Keratinocyte (primary cell): ENCODE results near the gene GLI2. TPM values are rescaled to one million over a fixed set of nuclear protein-coding genes. Genes with fewer than 3 reads are reported as not detected.

Experiments
- DNase-seq: peaks from one replicate; pipeline ENCODE4 v3.0.0-alpha.2; 2011; ENCODE audit warnings: low read depth, missing footprints, low spot score
- FAIRE-seq: peaks from 2 replicates; lab custom pipeline; 2011; peaks lifted over from hg19 to GRCh38; lab: Jason Lieb, UNC
- H2AFZ ChIP-seq: 2 replicates; pipeline ENCODE4 v1.6.0; 2012; ENCODE audit warnings: low read length, control low read depth, inconsistent platforms; ENCODE audit not compliant: control insufficient read depth
- H3K27ac ChIP-seq: 2 replicates; pipeline ENCODE4 v1.5.1; 2011; ENCODE audit warnings: low read length; ENCODE audit not compliant: control insufficient read depth, insufficient read depth
- H3K27me3 ChIP-seq: 3 replicates; pipeline ENCODE4 v1.6.0; 2011; ENCODE audit warnings: low read length; ENCODE audit not compliant: control insufficient read depth, insufficient read depth; ENCODE audit errors: extremely low read depth
- H3K36me3 ChIP-seq, 2 experiments: 2 replicates in 1 of 2; 3 replicates in 1 of 2; pipeline ENCODE4 v1.5.1; 2011; ENCODE audit warnings: low read length in 2 of 2, mild to moderate bottlenecking in 1 of 2; ENCODE audit not compliant: control insufficient read depth in 2 of 2, insufficient read depth in 2 of 2; ENCODE audit errors: extremely low read depth in 1 of 2
- H3K4me1 ChIP-seq: 3 replicates; pipeline ENCODE4 v1.5.1; 2011; ENCODE audit warnings: low read length; ENCODE audit not compliant: control insufficient read depth, insufficient read depth; ENCODE audit errors: extremely low read depth
- H3K4me2 ChIP-seq: 3 replicates; pipeline ENCODE4 v1.6.0; 2011; ENCODE audit warnings: low read depth, low read length; ENCODE audit not compliant: control insufficient read depth, insufficient read depth; ENCODE audit errors: extremely low read depth
- H3K4me3 ChIP-seq, 3 experiments: fragments of 200-600 bp in 1 of 3; sonication (generic) in 1 of 3; 2 replicates in 2 of 3; 3 replicates in 1 of 3; pipeline ENCODE4 v1.5.1; 2011 to 2016; ENCODE audit warnings: low read length in 3 of 3, mild to moderate bottlenecking in 3 of 3, control low read depth in 2 of 3, inconsistent platforms in 1 of 3, low read depth in 1 of 3, mixed read lengths in 1 of 3, mixed run types in 1 of 3, moderate library complexity in 1 of 3; ENCODE audit not compliant: control insufficient read depth in 2 of 3, insufficient read depth in 2 of 3; ENCODE audit errors: extremely low read depth in 1 of 3
- H3K79me2 ChIP-seq: 2 replicates; pipeline ENCODE4 v1.6.0; 2012; ENCODE audit warnings: low read length; ENCODE audit not compliant: control insufficient read depth, insufficient read depth
- H3K9ac ChIP-seq: 3 replicates; pipeline ENCODE4 v1.6.0; 2011; ENCODE audit warnings: low read length; ENCODE audit not compliant: control insufficient read depth, insufficient read depth; ENCODE audit errors: extremely low read depth
- H3K9me1 ChIP-seq: 3 replicates; pipeline ENCODE4 v1.6.0; 2011; ENCODE audit warnings: low read length; ENCODE audit not compliant: control insufficient read depth, insufficient read depth; ENCODE audit errors: extremely low read depth
- H3K9me3 ChIP-seq: 2 replicates; pipeline ENCODE4 v1.5.1; 2012; ENCODE audit warnings: low read depth, low read length; ENCODE audit not compliant: control insufficient read depth
- H4K20me1 ChIP-seq: 3 replicates; pipeline ENCODE4 v1.6.0; 2011; ENCODE audit warnings: low read length; ENCODE audit not compliant: control insufficient read depth, insufficient read depth; ENCODE audit errors: extremely low read depth
- EZH2 ChIP-seq: IDR thresholded peaks from one replicate; pipeline ENCODE4 v1.6.1; 2012; ENCODE audit warnings: inconsistent platforms, mild to moderate bottlenecking, low read length, moderate library complexity
- dilution Hi-C: fragments of 300-500 bp; cut with MboI; formaldehyde crosslinking; loops from one replicate; pipeline ENCODE4 v1.7.0; 2020; ENCODE audit warnings: low sequenced_read_pairs; ENCODE audit not compliant: extremely low pct_ligation_motif_present
- polyA plus RNA-seq, 5 experiments: library from polyadenylated mRNA; depleted of rRNA in 3 of 5; stranded (reverse) in 3 of 5; stranded (forward) in 1 of 5; unstranded in 1 of 5; fragments of >200 nt; gene quantifications; 1 replicate in 1 of 5; 2 replicates in 3 of 5; 3 replicates in 1 of 5; pipeline versions ENCODE4 v1.2.1 to v1.2.3, GENCODE V29; 2011 to 2012; ENCODE audit warnings: missing spikeins in 2 of 5, low read depth in 1 of 5, low replicate concordance in 1 of 5
- TF ChIP-seq, protein P1 (sequence below), 3 experiments: IDR thresholded peaks in 1 of 3; conservative IDR thresholded peaks in 1 of 3; optimal IDR thresholded peaks in 1 of 3; 2 replicates in 2 of 3; 3 replicates in 1 of 3; pipeline versions ENCODE3 to v1.5.1; 2011; ENCODE audit warnings: low read length in 3 of 3, mild to moderate bottlenecking in 3 of 3, moderate library complexity in 2 of 3, control low read depth in 1 of 3, inconsistent platforms in 1 of 3; ENCODE audit not compliant: insufficient read depth in 2 of 3; ENCODE audit errors: extremely low read depth in 1 of 3

The GLI2 gene
- polyA plus RNA-seq, 1 donor (not counting 4 experiments of a cell fraction or from before 2014, with no cell fraction given): 0.04 TPM

DNA sequence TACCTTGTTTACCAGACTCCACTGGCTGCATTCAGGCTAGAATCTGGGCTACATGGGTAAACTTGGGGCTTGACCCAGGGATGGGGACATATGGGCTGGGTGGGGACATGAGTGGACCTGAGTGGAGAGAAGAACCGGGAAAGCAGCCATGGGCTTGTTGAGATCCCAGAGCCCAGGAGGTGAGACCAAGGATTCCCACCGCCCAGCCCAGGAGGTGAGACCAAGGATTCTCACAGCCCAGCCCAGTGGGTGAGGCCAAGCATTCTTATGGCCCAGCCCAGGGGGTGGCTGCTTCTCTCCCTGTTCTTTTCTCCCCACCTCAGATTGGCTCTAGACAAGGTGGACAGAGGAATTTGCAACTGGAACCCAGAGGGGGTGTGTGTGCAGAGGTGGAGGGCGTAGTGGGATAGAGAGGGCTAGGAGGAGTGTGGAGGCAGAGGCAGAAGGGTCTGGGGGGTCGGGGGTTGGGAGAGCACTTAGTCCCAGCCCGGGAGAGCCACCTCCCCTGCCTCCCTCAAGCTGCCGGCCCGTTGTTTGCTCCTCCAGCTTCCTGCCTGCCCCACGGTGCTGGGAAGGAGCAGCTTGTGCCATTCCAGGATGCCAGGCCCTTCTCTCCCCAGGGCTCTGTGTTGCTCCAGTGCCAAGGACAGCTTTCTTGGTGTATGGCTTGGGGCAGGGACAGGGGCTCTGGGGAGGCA lies 25.6 kb downstream of the GLI2 start:
- FAIRE-seq: no peak
- Histone ChIP-seq H3K27me3 (peaks cover 7% of the 10 kb centered on the region), H3K4me2 (no peak overlapping the region), H3K79me2 (no peaks in the 10 kb centered on the region), H3K4me1 (no peaks in the 10 kb centered on the region), H3K9ac (no peak overlapping the region), H3K9me3 (no peaks in the 10 kb centered on the region), H2AFZ (no peak overlapping the region), H3K4me3 (no peak overlapping the region), H4K20me1 (no peaks in the 10 kb centered on the region), H3K27ac (no peak overlapping the region), H3K9me1 (no peaks in the 10 kb centered on the region), H3K36me3 (no peaks in the 10 kb centered on the region)
- TF ChIP-seq, protein P1, sequence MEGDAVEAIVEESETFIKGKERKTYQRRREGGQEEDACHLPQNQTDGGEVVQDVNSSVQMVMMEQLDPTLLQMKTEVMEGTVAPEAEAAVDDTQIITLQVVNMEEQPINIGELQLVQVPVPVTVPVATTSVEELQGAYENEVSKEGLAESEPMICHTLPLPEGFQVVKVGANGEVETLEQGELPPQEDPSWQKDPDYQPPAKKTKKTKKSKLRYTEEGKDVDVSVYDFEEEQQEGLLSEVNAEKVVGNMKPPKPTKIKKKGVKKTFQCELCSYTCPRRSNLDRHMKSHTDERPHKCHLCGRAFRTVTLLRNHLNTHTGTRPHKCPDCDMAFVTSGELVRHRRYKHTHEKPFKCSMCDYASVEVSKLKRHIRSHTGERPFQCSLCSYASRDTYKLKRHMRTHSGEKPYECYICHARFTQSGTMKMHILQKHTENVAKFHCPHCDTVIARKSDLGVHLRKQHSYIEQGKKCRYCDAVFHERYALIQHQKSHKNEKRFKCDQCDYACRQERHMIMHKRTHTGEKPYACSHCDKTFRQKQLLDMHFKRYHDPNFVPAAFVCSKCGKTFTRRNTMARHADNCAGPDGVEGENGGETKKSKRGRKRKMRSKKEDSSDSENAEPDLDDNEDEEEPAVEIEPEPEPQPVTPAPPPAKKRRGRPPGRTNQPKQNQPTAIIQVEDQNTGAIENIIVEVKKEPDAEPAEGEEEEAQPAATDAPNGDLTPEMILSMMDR (optimal IDR thresholded peaks at IDR 0.05 in 1 of 3, IDR thresholded peaks at IDR 0.05 in 1 of 3, conservative IDR thresholded peaks at IDR 0.05 in 1 of 3; ENCODE audit: extremely low read depth in 1 of 3, insufficient read depth in 2 of 3, low read length in 3 of 3): no peak
- no peak for TF ChIP-seq EZH2
- dilution Hi-C loops: no loop called here
- no peak for DNase-seq

DNA sequence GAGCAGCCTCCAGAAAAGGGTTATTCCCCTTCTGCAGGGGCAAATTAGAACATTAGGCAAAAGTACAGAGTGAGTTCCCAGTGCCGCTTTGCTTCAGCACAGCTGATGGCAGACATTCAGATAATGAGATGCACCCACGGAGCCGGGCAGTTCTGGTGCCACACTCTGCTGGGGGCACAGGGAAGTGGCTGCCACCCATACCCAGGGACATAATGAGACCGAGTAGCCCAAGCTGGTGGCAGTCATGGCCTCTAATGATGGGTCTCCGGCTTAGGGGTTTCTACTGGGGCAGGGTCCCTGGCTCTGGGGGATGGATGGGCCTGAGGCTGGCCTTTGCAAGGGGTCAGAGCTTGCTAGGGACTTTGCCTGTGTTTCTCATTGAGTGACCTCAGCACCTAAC lies 26.2 kb downstream of the GLI2 start:
- Histone ChIP-seq H3K4me2 (no peak overlapping the region), H3K79me2 (no peaks in the 10 kb centered on the region), H3K4me3 (no peak overlapping the region), H3K9ac (no peak overlapping the region), H2AFZ (no peak overlapping the region), H3K9me3 (no peaks in the 10 kb centered on the region), H3K27me3 (peaks cover 7% of the 10 kb centered on the region), H3K9me1 (no peaks in the 10 kb centered on the region), H3K4me1 (no peaks in the 10 kb centered on the region), H3K36me3 (no peaks in the 10 kb centered on the region), H3K27ac (no peak overlapping the region), H4K20me1 (no peaks in the 10 kb centered on the region)
- TF ChIP-seq EZH2: no peak
- TF ChIP-seq, protein P1 (optimal IDR thresholded peaks at IDR 0.05 in 1 of 3, IDR thresholded peaks at IDR 0.05 in 1 of 3, conservative IDR thresholded peaks at IDR 0.05 in 1 of 3; ENCODE audit: extremely low read depth in 1 of 3, insufficient read depth in 2 of 3, low read length in 3 of 3): no peak
- no peak for FAIRE-seq
- no peak for DNase-seq
- dilution Hi-C loops: no loop called here
